ENCODE measurements around the gene HNRNPA1.
"Not testable (repeated sequence)": the region's sequence is repeated elsewhere in the genome, so short reads cannot be mapped to it uniquely, and the experiment has no call there.

Gene HNRNPA1

GRCh38 chr12:54299515-54300224 is 19.1 kb downstream of the HNRNPA1 start:
- ATAC-seq: no peak

GRCh38 chr12:54300225-54300731 is 19.8 kb downstream of the HNRNPA1 start:
- no peak for ATAC-seq

GRCh38 chr12:54300732-54301427 is 20.4 kb downstream of the HNRNPA1 start, which contains the start of gene NFE2:
Gene NFE2 (minus strand): TSS chr12:54301015. CDS start chr12:54295248, 5,767 bp downstream.
- ATAC-seq: peak; percentile 57 to 61

- ATAC-seq: no peak
These were observed 21.0 kb downstream of the HNRNPA1 start for GRCh38 chr12:54301428-54302048.

GRCh38 chr12:54303640-54304039 is 23.1 kb downstream of the HNRNPA1 start:
- ATAC-seq: no peak

GRCh38 chr12:54304187-54304810 is 23.8 kb downstream of the HNRNPA1 start:
- ATAC-seq: peak; percentile 12 to 13

GRCh38 chr12:54306925-54307741 is 26.6 kb downstream of the HNRNPA1 start:
- no peak for ATAC-seq

- ATAC-seq: no peak
These were observed 30.5 kb downstream of the HNRNPA1 start for GRCh38 chr12:54311051-54311450.

- not testable (repeated sequence) for ATAC-seq
These were observed 31.8 kb downstream of the HNRNPA1 start for GRCh38 chr12:54312309-54312708.

GRCh38 chr12:54321363-54321762 is 40.8 kb downstream of the HNRNPA1 start:
- no peak for ATAC-seq

- ATAC-seq: peak; percentile 98 to 99
These were observed 44.3 kb downstream of the HNRNPA1 start, which contains the start of gene COPZ1 for GRCh38 chr12:54324617-54325441. Gene COPZ1 (plus strand): TSS chr12:54325131. CDS start chr12:54325164, 33 bp downstream.

GRCh38 chr12:54325442-54326109 is 45.0 kb downstream of the HNRNPA1 start:
- not testable (repeated sequence) for ATAC-seq

- no peak for ATAC-seq
These were observed 48.2 kb downstream of the HNRNPA1 start for GRCh38 chr12:54328595-54329337.

- no peak for ATAC-seq
These were observed 49.2 kb downstream of the HNRNPA1 start for GRCh38 chr12:54329759-54330158.

GRCh38 chr12:54330442-54330841 is 49.9 kb downstream of the HNRNPA1 start:
- ATAC-seq: no peak

GRCh38 chr12:54331461-54331860 is 50.9 kb downstream of the HNRNPA1 start:
- no peak for ATAC-seq

GRCh38 chr12:54333420-54334034 is 53.0 kb downstream of the HNRNPA1 start:
- no peak for ATAC-seq
